UCSD-AML1 (cell line): ENCODE data around the gene MUC5AC.
"Not testable (repeated sequence)": the region's sequence is repeated elsewhere in the genome, so short reads cannot be mapped to it uniquely, and the experiment has no call there.

Experiments
- DNase-seq: peaks from one replicate; lab custom pipeline; 2025; ENCODE audit not compliant: unreplicated experiment; lab: John Stamatoyannopoulos, UW

The MUC5AC gene, protein sequence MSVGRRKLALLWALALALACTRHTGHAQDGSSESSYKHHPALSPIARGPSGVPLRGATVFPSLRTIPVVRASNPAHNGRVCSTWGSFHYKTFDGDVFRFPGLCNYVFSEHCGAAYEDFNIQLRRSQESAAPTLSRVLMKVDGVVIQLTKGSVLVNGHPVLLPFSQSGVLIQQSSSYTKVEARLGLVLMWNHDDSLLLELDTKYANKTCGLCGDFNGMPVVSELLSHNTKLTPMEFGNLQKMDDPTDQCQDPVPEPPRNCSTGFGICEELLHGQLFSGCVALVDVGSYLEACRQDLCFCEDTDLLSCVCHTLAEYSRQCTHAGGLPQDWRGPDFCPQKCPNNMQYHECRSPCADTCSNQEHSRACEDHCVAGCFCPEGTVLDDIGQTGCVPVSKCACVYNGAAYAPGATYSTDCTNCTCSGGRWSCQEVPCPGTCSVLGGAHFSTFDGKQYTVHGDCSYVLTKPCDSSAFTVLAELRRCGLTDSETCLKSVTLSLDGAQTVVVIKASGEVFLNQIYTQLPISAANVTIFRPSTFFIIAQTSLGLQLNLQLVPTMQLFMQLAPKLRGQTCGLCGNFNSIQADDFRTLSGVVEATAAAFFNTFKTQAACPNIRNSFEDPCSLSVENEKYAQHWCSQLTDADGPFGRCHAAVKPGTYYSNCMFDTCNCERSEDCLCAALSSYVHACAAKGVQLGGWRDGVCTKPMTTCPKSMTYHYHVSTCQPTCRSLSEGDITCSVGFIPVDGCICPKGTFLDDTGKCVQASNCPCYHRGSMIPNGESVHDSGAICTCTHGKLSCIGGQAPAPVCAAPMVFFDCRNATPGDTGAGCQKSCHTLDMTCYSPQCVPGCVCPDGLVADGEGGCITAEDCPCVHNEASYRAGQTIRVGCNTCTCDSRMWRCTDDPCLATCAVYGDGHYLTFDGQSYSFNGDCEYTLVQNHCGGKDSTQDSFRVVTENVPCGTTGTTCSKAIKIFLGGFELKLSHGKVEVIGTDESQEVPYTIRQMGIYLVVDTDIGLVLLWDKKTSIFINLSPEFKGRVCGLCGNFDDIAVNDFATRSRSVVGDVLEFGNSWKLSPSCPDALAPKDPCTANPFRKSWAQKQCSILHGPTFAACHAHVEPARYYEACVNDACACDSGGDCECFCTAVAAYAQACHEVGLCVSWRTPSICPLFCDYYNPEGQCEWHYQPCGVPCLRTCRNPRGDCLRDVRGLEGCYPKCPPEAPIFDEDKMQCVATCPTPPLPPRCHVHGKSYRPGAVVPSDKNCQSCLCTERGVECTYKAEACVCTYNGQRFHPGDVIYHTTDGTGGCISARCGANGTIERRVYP (N-terminal part only)

DNA sequence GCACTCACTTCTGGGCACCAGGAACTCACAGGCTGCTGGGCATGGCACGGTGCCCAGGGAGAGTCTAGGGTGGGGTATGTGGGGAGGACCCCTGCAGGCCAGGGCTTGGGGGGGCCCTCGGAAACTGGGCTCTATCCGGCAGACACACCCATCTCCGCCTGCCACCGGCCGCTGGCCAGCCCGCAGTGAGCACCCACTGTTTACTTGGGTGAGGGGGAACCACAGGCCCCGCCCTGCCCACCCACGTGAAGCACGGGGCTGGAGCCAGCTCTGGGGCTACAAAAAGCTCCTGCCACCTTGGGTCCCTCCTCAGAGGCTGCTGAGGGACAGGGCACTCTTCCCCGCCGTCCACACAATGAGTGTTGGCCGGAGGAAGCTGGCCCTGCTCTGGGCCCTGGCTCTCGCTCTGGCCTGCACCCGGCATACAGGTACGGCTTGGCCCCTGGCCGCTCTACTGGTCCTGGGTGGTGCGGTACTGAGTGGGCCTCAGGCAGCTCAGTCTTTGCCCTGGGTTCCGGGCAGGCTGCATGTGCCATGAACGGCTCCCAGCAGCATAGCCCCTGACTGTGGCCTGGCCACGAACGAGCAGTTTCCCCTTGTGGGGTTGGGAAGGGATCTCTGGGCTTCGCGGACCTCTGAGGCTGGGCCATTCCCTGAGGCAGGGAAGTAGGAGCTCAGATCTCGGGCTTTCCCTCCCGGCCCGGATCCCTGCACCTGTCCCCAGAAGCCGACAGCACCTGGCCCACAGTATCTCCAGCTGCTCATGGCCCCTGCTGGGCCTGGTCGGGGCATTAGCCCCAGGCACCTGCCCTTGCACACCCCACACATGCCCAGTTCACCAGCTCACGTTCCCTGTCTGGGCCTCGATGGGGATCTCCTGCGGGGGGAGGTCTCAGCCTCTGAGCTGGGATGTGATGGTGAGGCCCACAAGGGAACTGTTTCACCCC, at the start of gene MUC5AC:
TSS of gene MUC5AC (plus strand) at position 309 of the 947 bp plus-strand sequence. CDS start at position 356, 47 bp downstream.
- no peak for DNase-seq

DNA sequence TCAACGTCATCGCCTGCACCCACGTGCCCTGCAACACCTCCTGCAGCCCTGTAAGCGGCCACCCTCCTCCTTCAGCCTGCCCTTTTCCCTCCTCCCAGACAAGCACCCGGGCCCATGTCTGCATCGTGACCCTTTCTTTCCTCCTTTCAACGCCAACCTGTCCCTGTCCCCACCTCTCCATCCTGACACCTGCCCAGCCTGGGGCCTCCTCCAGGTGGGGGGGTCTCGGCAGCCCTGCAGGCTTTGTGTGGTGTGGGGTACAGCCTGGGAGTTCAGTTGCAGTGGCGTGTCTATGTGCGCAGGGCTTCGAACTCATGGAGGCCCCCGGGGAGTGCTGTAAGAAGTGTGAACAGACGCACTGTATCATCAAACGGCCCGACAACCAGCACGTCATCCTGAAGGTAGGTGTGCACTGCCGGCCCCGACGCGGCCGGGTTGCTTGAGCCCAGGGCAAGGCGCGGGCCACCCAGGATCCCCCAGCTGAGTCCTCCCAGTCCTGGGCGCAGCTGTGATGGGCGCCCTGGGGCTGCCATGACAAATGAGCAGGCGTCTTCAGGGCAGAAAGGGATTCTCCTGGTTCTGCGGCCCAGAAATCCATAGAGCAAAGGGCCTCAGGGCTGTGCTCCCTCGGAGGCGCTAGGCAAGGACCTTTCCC, 49.4 kb upstream of the MUC5AC start:
- no peak for DNase-seq

DNA sequence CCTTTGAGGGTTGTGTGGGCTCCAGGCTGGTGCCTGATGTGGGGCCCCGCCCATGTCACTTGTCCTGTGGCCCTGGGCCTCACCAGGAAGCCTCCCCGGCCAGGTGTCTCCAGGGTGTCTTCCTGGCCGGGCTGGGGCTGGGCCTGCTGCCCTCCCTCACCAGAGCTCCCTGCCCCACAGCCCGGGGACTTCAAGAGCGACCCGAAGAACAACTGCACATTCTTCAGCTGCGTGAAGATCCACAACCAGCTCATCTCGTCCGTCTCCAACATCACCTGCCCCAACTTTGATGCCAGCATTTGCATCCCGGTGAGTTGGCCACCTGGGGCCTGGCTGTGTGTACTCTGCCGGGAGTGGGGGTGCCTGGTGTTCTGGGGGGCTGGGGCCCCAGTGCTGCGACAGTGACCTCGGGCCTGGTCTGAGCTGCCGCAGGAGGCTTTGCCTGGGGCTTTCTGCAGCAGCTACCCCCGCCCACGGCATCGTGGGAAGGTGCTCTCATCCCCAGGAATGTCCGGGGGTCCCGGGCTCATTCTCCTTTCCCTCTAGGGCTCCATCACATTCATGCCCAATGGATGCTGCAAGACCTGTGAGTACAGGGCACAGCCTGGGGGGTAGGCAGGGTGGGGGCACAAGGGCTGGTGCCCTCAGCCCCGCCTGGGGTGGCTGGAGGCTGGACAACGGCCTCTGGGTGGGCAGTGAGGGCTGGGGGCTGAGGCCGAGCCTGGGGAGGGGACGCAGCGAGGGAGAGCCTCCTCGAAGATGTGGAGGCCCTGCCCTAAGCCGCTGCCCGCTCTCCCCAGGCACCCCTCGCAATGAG, 48.4 kb upstream of the MUC5AC start:
- DNase-seq, result no peak

DNA sequence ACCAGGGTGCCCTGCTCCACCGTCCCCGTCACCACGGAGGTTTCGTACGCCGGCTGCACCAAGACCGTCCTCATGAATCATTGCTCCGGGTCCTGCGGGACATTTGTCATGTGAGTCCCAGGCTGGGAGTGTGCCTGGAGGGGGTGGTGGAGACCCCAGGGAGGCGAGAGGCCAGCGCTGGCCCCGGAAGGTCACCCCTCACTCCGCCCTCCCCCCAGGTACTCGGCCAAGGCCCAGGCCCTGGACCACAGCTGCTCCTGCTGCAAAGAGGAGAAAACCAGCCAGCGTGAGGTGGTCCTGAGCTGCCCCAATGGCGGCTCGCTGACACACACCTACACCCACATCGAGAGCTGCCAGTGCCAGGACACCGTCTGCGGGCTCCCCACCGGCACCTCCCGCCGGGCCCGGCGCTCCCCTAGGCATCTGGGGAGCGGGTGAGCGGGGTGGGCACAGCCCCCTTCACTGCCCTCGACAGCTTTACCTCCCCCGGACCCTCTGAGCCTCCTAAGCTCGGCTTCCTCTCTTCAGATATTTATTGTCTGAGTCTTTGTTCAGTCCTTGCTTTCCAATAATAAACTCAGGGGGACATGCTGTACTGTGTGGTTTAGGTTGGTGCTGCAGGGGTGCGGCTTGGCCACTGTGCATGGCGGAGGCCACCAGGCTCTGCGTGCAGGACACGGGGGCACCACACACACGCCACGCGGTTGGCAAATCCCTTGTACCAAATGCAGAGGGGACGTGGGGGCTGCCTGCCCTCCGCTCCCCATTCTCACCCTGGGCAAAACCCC, 47.6 kb upstream of the MUC5AC start:
- DNase-seq, result no peak

DNA sequence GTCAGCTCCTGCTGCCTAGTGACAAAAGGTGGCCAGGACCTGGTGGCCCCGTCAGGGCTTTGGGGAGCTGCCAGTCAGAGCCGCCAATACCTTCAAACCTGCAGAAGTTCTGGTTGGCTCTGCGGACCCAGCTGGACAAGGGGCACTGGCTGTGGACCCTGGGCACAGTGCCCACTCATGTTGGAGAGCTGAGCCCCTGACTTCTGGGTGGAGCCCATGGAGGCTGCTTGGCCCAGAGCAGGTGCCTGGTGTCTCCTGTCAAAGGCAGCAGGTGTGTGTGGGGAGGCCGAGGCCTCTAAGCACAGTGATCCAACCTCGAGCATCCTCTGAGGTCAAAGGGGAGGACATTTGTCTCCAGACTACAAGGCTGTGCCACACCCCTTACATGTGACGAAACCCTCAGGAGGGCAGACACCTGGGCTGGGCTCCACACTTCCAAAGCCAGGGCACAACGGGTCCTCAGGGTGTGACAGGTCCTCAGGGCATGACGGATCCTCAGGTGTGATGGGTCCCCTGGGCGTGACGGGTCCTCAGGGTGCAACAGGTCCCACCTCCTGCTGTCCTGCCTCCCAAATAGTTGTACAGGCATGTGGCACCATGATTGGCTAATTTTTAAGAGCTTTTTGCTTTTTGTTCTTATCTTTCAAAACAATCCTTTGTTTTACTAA, 46.1 kb upstream of the MUC5AC start:
- DNase-seq, result no peak

DNA sequence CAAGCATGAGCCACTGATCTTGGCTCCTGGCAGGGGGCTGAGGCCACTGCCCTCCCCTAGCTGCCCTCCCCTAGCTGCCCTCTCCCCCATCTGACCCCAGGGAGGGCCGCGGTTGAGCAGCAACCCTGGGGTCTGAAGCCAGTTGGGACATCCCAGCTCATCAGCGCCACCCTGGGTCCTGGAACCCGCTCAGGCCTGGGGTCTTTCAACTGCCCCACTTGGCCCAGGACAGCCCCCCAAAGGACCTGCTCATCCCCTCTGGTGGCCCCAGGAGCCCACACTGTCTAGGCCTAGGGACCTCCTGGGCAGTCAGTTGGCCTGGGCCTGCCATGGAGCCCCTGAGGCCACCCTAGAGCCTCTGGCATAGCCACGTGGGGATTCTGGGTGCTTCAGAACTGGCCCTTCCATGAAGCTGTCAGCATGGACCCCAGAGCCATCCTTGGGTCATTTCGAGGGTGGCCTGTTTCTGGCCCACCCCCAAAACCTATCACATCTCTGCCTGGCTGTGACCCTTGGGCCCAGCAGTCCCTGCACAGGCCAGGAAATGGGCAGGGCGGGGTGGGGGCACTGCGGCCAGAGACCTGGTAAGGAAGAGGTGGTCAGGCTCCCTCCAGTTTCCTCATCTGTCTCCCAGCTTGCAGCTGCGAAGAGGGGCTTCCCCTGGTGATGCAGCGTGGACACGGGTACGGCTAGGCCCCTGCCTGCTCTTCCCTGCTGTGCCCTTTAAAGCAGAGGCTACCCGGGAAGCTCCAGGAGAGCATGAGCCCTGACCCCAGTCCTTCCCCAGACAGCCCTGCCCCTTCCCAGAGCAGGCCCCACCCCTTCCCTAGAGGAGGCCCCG, 45.2 kb upstream of the MUC5AC start:
- DNase-seq, result no peak

DNA sequence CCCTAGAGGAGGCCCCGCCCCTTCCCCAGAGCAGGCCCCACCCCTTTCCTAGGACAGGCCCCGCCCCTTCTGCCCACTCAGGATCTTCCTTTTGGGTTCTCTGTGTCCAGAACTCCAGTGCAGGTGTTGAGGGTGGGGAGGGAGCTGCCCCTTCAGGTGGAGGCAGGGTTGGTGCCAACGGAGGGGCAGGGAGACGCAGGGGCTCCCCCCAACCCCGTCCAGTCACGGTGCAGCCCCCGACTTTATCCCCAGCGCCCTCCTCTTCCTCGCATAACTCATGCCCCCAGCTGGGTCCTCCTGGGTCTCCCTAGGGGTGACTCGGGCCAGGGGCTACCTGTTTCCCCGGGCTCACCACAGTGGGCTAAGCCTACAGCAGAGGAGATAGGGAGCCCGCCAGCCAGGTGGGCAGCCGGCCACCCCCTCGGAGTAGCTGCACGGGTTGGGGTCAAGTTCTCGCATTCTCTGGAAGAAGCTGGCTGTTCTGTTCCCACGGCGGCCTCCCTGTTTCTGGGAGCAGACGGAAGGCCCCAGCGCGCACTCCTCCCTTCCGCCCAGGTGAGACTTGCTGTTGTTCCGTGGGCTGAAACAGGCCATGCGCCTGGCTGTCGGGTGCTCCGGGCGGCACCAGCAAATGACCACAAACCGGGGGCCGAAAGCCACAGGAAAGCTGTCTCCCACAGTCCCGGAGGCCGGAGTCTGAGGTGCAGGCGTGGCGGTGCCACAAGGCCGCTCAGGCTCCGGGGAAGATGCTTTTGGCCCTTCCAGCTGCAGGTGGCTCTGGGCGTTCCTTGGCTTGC, 44.1 kb upstream of the MUC5AC start:
- DNase-seq, result no peak

DNA sequence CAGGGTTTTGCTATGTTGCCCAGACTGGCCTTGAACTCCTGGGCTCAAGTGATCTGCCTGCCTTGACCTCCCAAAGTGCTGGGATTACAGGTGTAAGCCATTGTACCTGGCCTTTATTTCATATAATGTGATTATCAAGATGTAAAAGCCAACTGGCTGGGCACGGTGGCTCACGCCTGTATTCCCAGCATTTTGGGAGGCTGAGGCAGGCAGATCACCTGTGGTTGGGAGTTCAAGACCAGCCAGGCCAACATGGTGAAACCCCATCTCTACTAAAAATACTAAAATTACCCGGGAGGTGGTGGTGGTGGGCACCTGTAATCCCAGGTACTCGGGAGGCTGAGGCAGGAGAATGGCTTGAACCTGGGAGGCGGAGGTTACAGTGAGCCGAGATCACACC, 42.5 kb upstream of the MUC5AC start:
- not testable (repeated sequence) for DNase-seq

DNA sequence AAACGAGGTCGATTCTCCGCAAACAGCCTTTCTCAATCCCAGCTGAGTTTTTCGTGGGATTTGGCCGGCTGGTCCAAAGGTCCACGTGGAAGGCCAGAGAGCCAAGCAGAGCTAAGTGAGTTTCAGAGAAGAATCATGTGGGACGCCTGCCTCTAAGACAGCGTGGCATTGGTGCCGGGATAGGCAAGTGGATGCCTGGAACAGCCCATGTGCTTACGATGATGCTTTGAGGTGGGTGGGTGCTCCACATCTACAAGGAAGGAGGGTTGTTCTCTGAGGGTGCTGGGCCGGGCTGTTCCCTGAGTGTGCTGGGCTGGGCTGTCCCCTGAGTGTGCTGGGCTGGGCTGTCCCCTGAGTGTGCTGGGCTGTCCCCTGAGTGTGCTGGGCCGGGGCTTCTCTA, 41.6 kb upstream of the MUC5AC start:
- DNase-seq, result no peak

DNA sequence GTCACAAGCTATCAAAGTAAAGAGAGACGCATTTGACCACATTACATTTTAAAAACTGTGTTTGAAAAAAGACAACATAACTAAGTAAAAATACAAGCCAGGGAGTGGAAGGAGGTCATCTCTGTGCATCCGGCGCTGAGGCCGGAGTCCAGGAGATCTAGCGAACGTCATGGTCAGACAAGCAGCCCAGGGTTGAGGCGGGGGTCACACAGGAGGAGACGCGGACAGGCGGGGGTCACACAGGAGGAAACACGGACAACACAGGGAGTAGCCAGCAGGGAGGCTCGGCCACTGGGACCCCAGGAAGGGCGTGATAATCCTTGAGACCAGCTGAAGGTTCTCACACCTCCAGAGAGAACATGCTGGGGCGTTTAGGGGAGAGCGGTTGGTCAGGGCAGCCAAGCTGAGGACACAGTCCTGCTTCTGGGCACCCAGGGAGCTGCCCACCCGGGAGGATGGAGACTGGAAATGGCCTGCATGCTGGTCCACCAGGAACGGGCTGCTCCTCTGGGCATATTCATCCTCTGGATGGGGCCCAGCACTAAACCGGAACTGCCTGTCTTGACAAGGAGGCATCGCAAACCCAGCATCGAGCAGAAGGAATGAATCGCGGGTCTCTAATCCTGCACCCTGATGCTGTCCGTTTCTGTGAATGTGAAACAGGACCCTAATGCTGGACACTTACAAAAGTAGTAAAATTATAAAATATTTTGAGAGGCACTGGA, 40.9 kb upstream of the MUC5AC start:
- DNase-seq, result no peak

DNA sequence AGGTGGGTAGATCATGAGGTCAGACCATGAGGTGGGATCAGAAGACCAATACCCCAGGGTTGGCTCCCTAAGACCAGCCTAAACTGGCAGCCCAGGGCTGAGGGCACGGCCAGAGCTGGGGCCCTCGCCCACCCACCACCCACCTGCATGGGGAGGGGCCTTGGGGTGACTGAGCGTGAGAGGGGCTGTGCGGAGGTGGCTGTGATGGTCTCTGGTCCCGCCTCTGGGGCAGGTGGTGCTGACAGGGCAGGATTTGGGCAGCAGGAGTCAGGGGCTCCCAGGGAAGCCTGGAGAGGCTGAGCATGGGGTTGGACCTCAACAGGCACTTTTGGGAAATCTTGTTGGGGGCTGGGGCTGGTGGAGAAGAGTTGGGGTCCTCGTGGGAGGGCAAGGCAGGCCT, 39.8 kb upstream of the MUC5AC start:
- DNase-seq, result no peak

DNA sequence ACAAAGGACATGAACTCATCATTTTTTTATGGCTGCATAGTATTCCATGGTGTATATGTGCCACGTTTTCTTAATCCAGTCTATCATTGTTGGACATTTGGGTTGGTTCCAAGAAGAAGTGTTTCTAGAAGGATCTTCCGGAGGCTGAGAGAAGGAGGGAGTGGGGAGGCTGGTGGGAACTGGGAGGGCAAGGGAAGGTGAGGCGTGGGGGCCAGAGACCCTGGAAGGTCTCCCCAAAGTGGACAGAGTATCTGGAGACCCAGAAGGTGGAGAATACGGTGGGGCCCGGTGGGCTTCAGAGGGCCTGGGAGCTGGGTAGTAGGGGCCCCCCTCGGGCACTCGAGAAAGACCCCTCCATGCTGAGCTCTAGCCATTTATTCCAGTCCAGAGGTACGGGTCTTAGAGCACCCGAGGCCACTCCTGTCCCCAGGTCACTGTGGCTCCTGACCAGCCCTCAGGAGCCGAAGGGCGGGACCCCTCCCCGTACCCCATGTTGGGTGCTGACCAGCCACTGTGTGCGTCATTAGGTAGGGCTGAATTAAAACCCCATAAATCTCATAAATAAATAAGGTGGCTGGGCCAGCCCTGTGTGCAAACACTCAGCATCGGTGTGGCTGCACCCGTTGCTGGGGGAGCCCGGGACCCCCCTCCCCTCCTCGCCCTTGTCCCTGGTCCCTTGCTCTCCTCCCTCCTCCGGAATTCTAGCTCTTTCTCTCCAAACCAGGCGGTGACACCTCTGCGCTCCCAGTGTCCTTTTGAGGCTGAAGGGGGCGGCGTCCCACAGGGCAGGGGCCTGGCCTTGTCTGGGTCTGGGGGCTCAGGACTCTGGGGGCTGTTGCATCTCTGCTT, 38.8 kb upstream of the MUC5AC start:
- no peak for DNase-seq

DNA sequence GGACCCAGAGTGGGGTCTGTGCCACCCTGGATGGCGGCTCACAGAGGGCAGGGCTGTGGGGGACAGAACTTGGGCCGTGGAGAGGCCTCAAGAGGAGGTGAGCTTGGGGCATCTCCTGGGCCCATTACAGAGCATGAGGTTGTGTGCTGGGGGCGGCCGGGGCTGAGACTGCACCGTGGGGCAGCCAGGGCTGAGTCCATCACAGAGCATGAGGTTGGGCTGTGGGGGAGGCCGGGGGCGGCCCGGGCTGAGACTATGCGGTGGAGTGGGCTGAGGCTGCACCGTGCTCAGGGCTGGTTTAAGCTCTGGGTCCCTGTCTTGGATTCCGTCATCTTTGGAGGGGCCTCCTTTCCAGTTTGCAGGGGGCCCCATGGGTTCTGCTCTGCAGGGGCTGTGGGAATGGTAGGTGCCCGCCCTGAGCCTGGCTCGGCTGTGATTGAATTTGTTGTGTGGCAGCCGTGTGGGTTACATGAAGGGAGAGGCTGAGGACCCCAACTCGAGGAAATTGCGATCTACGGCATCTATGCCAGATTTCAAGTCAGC, 38.1 kb upstream of the MUC5AC start:
- no peak for DNase-seq
